OCI-LY3 (cell line): ENCODE results near the gene CYP2W1.
"Not testable (repeated sequence)": the region's sequence is repeated elsewhere in the genome, so short reads cannot be mapped to it uniquely, and the experiment has no call there.

ENCODE experiments used
- H2AFZ ChIP-seq: fragments of 200-600, 300-600 bp; shearing (Covaris generic); 2 replicates; pipeline ENCODE4 v1.6.0; 2014; ENCODE audit warnings: antibody characterized with exemption, low read depth, low read length
- H3K27ac ChIP-seq: fragments of 200-600, 300-600 bp; sonication (generic); 2 replicates; pipeline ENCODE4 v1.5.1; 2014; ENCODE audit warnings: mild to moderate bottlenecking, low read length, moderate library complexity, mixed read lengths
- H3K27me3 ChIP-seq: fragments of 200-600, 300-600 bp; sonication (generic); 2 replicates; pipeline ENCODE4 v1.6.1; 2014; ENCODE audit warnings: low read depth, low read length, mixed read lengths
- H3K36me3 ChIP-seq: fragments of 200-600, 300-600 bp; sonication (generic); replicated peaks from 2 replicates; pipeline ENCODE3; 2014; ENCODE audit warnings: low read depth, low read length, mixed read lengths
- H3K4me1 ChIP-seq: fragments of 300-600, 200-600 bp; sonication (generic); 2 replicates; pipeline ENCODE4 v1.6.1; 2014; ENCODE audit warnings: low read length, mixed read lengths
- H3K4me2 ChIP-seq: fragments of 200-600, 300-600 bp; sonication (generic); 2 replicates; pipeline ENCODE4 v1.6.1; 2014; ENCODE audit warnings: low read length, mixed read lengths
- H3K4me3 ChIP-seq: fragments of 300-600, 200-600 bp; sonication (generic); 2 replicates; pipeline ENCODE4 v1.5.1; 2014; ENCODE audit warnings: antibody characterized with exemption, mild to moderate bottlenecking, low read length, moderate library complexity
- H3K79me2 ChIP-seq: fragments of 300-600, 200-600 bp; shearing (Covaris generic); 2 replicates; pipeline ENCODE4 v1.6.1; 2014; ENCODE audit warnings: mild to moderate bottlenecking, low read length, mixed read lengths
- H3K9ac ChIP-seq: fragments of 300-600, 200-600 bp; shearing (Covaris generic); 2 replicates; pipeline ENCODE4 v1.6.0; 2014; ENCODE audit warnings: mild to moderate bottlenecking, low read length, moderate library complexity
- H3K9me3 ChIP-seq: fragments of 200-600, 300-600 bp; shearing (Covaris generic); 2 replicates; pipeline ENCODE4 v1.6.1; 2014; ENCODE audit warnings: low read length, mixed read lengths; ENCODE audit not compliant: insufficient read depth
- H4K20me1 ChIP-seq: fragments of 200-600, 300-600 bp; sonication (generic); 2 replicates; pipeline ENCODE4 v1.6.1; 2016; ENCODE audit warnings: low read length, mixed read lengths; ENCODE audit not compliant: insufficient read depth

CYP2W1 gene

GRCh38 chr7:1036164-1036928 lies 53.4 kb downstream of the CYP2W1 start:
- H3K9ac ChIP-seq, H3K9me3 ChIP-seq, H3K27me3 ChIP-seq, H3K4me3 ChIP-seq, H4K20me1 ChIP-seq, H3K36me3 ChIP-seq, H3K27ac ChIP-seq, H3K4me1 ChIP-seq, H3K4me2 ChIP-seq, H2AFZ ChIP-seq, H3K79me2 ChIP-seq: not testable (repeated sequence)
